SK-N-SH (cell line): ENCODE results near the gene CIDEB. TPM values are rescaled to one million over a fixed set of nuclear protein-coding genes. Genes with fewer than 3 reads are reported as not detected.

Source experiments
- CTCF ChIA-PET: fragments of 300-600, 350-600 bp; formaldehyde crosslinking; extraction: SDS; loops from one replicate; lab custom pipeline; 2021; lab: Yijun Ruan, JAX
- POLR2A ChIA-PET: fragments of 350-600 bp; sonication (Branson Sonifier 250); formaldehyde crosslinking; extraction: SDS; loops from one replicate; lab custom pipeline; 2020; ENCODE audit warnings: antibody characterized with exemption, inconsistent platforms; lab: Yijun Ruan, JAX
- DNase-seq: peaks from one replicate; pipeline ENCODE4 v3.0.0; 2012
- H2AFZ ChIP-seq: fragments of 200-600 bp; sonication (generic); 2 replicates; pipeline ENCODE4 v1.8.1; 2016; ENCODE audit warnings: antibody characterized with exemption, mild to moderate bottlenecking, low read depth
- H3F3A ChIP-seq: fragments of 200-600 bp; sonication (generic); replicated peaks from 2 replicates; pipeline ENCODE3; 2016; ENCODE audit warnings: antibody characterized with exemption, mild to moderate bottlenecking; ENCODE audit not compliant: insufficient read depth
- H3K27ac ChIP-seq, 2 experiments: fragments of 200-500 bp in 1 of 2; fragments of 200-600 bp in 1 of 2; sonication (Bioruptor generic) in 1 of 2; sonication (generic), shearing (Covaris generic) in 1 of 2; 2 replicates each; pipeline versions ENCODE4 v1.5.1 to v1.6.1; 2014 to 2016; ENCODE audit warnings: low read depth in 2 of 2, inconsistent platforms in 1 of 2, low read length in 1 of 2, mild to moderate bottlenecking in 1 of 2, mixed read lengths in 1 of 2
- H3K27me3 ChIP-seq: fragments of 200-600 bp; sonication (generic), shearing (Covaris generic); 2 replicates; pipeline ENCODE4 v1.6.1; 2016; ENCODE audit warnings: mixed run types; ENCODE audit not compliant: insufficient read depth
- H3K36me3 ChIP-seq, 2 experiments: fragments of 200-500 bp in 1 of 2; fragments of 200-600 bp in 1 of 2; sonication (Bioruptor generic) in 1 of 2; sonication (generic) in 1 of 2; replicated peaks in 1 of 2; 2 replicates each; pipeline versions ENCODE3 to v1.5.1; 2014 to 2016; ENCODE audit warnings: low read length in 1 of 2, mild to moderate bottlenecking in 1 of 2; ENCODE audit not compliant: insufficient read depth in 2 of 2, control insufficient read depth in 1 of 2
- H3K4me1 ChIP-seq, 2 experiments: fragments of 200-500 bp in 1 of 2; fragments of 200-600 bp in 1 of 2; sonication (Bioruptor generic) in 1 of 2; sonication (generic), shearing (Covaris generic) in 1 of 2; 2 replicates each; pipeline versions ENCODE4 v1.5.1 to v1.6.1; 2014 to 2016; ENCODE audit warnings: low read depth in 1 of 2, low read length in 1 of 2, mixed run types in 1 of 2; ENCODE audit not compliant: insufficient read depth in 2 of 2, control insufficient read depth in 1 of 2
- H3K4me2 ChIP-seq: fragments of 200-600 bp; sonication (generic), shearing (Covaris generic); 2 replicates; pipeline ENCODE4 v1.6.1; 2017; ENCODE audit warnings: mixed run types
- H3K4me3 ChIP-seq, 2 experiments: fragments of 200-500 bp in 1 of 2; fragments of 200-600 bp in 1 of 2; sonication (Bioruptor generic) in 1 of 2; sonication (generic), shearing (Covaris generic) in 1 of 2; 2 replicates each; pipeline versions ENCODE4 v1.5.1 to v1.8.1; 2014 to 2016; ENCODE audit warnings: low read depth in 2 of 2, inconsistent platforms in 1 of 2, low read length in 1 of 2, mild to moderate bottlenecking in 1 of 2, mixed read lengths in 1 of 2, moderate library complexity in 1 of 2
- H3K79me2 ChIP-seq: fragments of 200-600 bp; sonication (generic); 2 replicates; pipeline ENCODE4 v1.8.1; 2017; ENCODE audit warnings: mild to moderate bottlenecking; ENCODE audit not compliant: insufficient read depth
- H3K9ac ChIP-seq: fragments of 200-600 bp; sonication (generic); 2 replicates; pipeline ENCODE4 v1.6.1; 2017; ENCODE audit warnings: mixed run types
- H3K9me2 ChIP-seq: fragments of 200-600 bp; sonication (generic); 2 replicates; pipeline ENCODE4 v1.6.1; 2017; ENCODE audit warnings: mixed run types
- H3K9me3 ChIP-seq: fragments of 200-600 bp; sonication (generic); 2 replicates; pipeline ENCODE4 v1.6.1; 2017; ENCODE audit warnings: mixed run types, mild to moderate bottlenecking, moderate library complexity
- H4K20me1 ChIP-seq: fragments of 200-600 bp; sonication (generic); 2 replicates; pipeline ENCODE4 v1.6.1; 2017; ENCODE audit warnings: mild to moderate bottlenecking, mixed run types; ENCODE audit not compliant: insufficient read depth
- CHD2 ChIP-seq: fragments of 150-350 bp; IDR thresholded peaks from 2 replicates; pipeline ENCODE4 v1.6.1; 2018; ENCODE audit warnings: low read length; ENCODE audit not compliant: partially characterized antibody
- ELF1 ChIP-seq: IDR thresholded peaks from 2 replicates; pipeline ENCODE4 v1.4.0; 2012
- FOXJ3 ChIP-seq: sonication (generic); formaldehyde crosslinking; IDR thresholded peaks from 2 replicates; pipeline ENCODE4 v1.5.1; 2020; ENCODE audit warnings: mild to moderate bottlenecking, missing genetic modification reagents
- FOXM1 ChIP-seq: IDR thresholded peaks from 2 replicates; pipeline ENCODE4 v1.4.0; 2012; ENCODE audit warnings: low read depth, mild to moderate bottlenecking
- GABPA ChIP-seq: IDR thresholded peaks from 2 replicates; pipeline ENCODE4 v1.4.0; 2012; ENCODE audit warnings: low read depth, mild to moderate bottlenecking
- JUND ChIP-seq: IDR thresholded peaks from 2 replicates; pipeline ENCODE4 v1.4.0; 2012
- MXI1 ChIP-seq: IDR thresholded peaks from 2 replicates; pipeline ENCODE4 v1.6.1; 2012; ENCODE audit warnings: mild to moderate bottlenecking, low read depth, low read length, improper control_type of control experiment
- RCOR1 ChIP-seq: fragments of 150-350 bp; IDR thresholded peaks from 2 replicates; pipeline ENCODE4 v1.6.1; 2017; ENCODE audit warnings: antibody characterized with exemption, low read length
- REST ChIP-seq: IDR thresholded peaks from 2 replicates; pipeline ENCODE4 v1.6.1; 2012; ENCODE audit warnings: mild to moderate bottlenecking, low read depth, low read length, moderate library complexity
- TAF1 ChIP-seq: IDR thresholded peaks from 2 replicates; pipeline ENCODE4 v1.6.1; 2012; ENCODE audit warnings: low read depth, mild to moderate bottlenecking, low read length, moderate library complexity, borderline replicate concordance
- TCF12 ChIP-seq: IDR thresholded peaks from 2 replicates; pipeline ENCODE4 v1.4.0; 2012
- TEAD4 ChIP-seq: IDR thresholded peaks from 2 replicates; pipeline ENCODE4 v1.4.0; 2012; ENCODE audit warnings: mild to moderate bottlenecking, borderline replicate concordance; ENCODE audit not compliant: insufficient read depth
- USF2 ChIP-seq: fragments of 150-350 bp; IDR thresholded peaks from 2 replicates; pipeline ENCODE4 v1.6.1; 2017; ENCODE audit warnings: antibody characterized with exemption, low read length, low read depth, borderline replicate concordance
- WGBS: methylation state at CpG from one replicate; pipeline ENCODE4 v1.1.6; 2017; ENCODE audit warnings: low lambda C conversion rate; 5-methylcytosine and 5-hydroxymethylcytosine counted together
- polyA plus RNA-seq, 3 experiments: library from polyadenylated mRNA; depleted of rRNA; stranded (reverse); fragments of >200 nt; gene quantifications; 2 replicates each; pipeline ENCODE4 v1.2.3, GENCODE V29; 2012

CIDEB gene
- polyA plus RNA-seq, 1 of the 3 experiments (the other 2 are of a cell fraction): 0.05 TPM

GRCh38 chr14:24261969-24262327, 45.8 kb downstream of the CIDEB start:
- no peak for DNase-seq
- 97% methylated on average over 5 of the region's 19 CpGs for WGBS

More at GRCh38 chr14:24261969-24262327, 45.8 kb downstream of the CIDEB start:
- peaks cover 5% of the 10 kb centered on the region for H3F3A ChIP-seq
- H3K4me2 ChIP-seq: no peak overlapping the region
- H3K9me3 ChIP-seq: no peaks in the 10 kb centered on the region
- peaks cover 3 to 14% of the 10 kb centered on the region in 2 experiments for H3K36me3 ChIP-seq
- peaks cover 0 to 3% of the 10 kb centered on the region in 2 experiments; a peak in 1 of 4 replicates for H3K4me1 ChIP-seq
- no peak overlapping the region for H3K4me3 ChIP-seq
- ChIA-PET POLR2A (interaction anchor here (1.5 kb wide), 1 partner anchor 9 kb away, joined by 5 read pairs; no protein-coding TSS in a partner anchor), CTCF (interaction anchor here (1.1 to 3.7 kb wide), 3 partner anchors 19 to 46 kb away, joined by 4 to 20 read pairs (median 5); partner anchors contain the start of genes CIDEB and TINF2)
- no peaks in the 10 kb centered on the region for H3K79me2 ChIP-seq
- no peak for TF ChIP-seq TAF1
- TF ChIP-seq JUND: no peak
- no peak for TF ChIP-seq TCF12
- TF ChIP-seq REST: no peak
- no peak for TF ChIP-seq MXI1
- TF ChIP-seq RCOR1: no peak
- no peak for TF ChIP-seq GABPA
- TF ChIP-seq FOXJ3 (CRISPR knock-in tag): no peak
- TF ChIP-seq FOXM1: no peak
- TF ChIP-seq ELF1: no peak
- TF ChIP-seq USF2: no peak
- TF ChIP-seq CHD2: no peak
- no peak for TF ChIP-seq TEAD4
- H3K27ac ChIP-seq: no peak overlapping the region
- no peaks in the 10 kb centered on the region for H4K20me1 ChIP-seq
- no peaks in the 10 kb centered on the region for H3K9me2 ChIP-seq
- H3K27me3 ChIP-seq: no peaks in the 10 kb centered on the region
- H3K9ac ChIP-seq: no peak overlapping the region
- H2AFZ ChIP-seq: no peak overlapping the region
